Endodermal cell (in vitro differentiated cells): ENCODE results near the gene KCND3. TPM values are rescaled to one million over a fixed set of nuclear protein-coding genes. Genes with fewer than 3 reads are reported as not detected.

Experiments used
- DNase-seq: peaks from one replicate; pipeline ENCODE4 v3.0.0-alpha.2; 2017
- H3K27ac ChIP-seq: 2 replicates; pipeline ENCODE4 v1.5.1; 2013; ENCODE audit warnings: mild to moderate bottlenecking, low read depth, low read length, moderate library complexity
- H3K27me3 ChIP-seq: 2 replicates; pipeline ENCODE4 v1.6.1; 2013; ENCODE audit warnings: mild to moderate bottlenecking, low read length, moderate library complexity; ENCODE audit not compliant: insufficient read depth, control insufficient read depth, poor library complexity, severe bottlenecking
- H3K36me3 ChIP-seq: 2 replicates; pipeline ENCODE4 v1.7.0; 2013; ENCODE audit warnings: mild to moderate bottlenecking, low read length, moderate library complexity; ENCODE audit not compliant: control insufficient read depth, insufficient read depth
- H3K4me1 ChIP-seq: one replicate; pipeline ENCODE4 v1.7.0; 2013; ENCODE audit warnings: low read length; ENCODE audit not compliant: control insufficient read depth, insufficient read depth
- H3K4me3 ChIP-seq: 2 replicates; pipeline ENCODE4 v1.5.1; 2013; ENCODE audit warnings: mild to moderate bottlenecking, low read length, moderate library complexity
- H3K9ac ChIP-seq: 2 replicates; pipeline ENCODE4 v1.6.1; 2013; ENCODE audit warnings: mild to moderate bottlenecking, low read length, moderate library complexity; ENCODE audit not compliant: poor library complexity, severe bottlenecking; ENCODE audit errors: extremely low read depth
- H3K9me3 ChIP-seq: 2 replicates; pipeline ENCODE4 v1.6.1; 2013; ENCODE audit warnings: mild to moderate bottlenecking, low read length, moderate library complexity; ENCODE audit not compliant: control insufficient read depth
- H3K27ac Mint-ChIP-seq: 2 replicates; pipeline ENCODE4 v1.8.0; 2020; ENCODE audit warnings: mixed read lengths
- H3K27me3 Mint-ChIP-seq: 2 replicates; pipeline ENCODE4 v1.8.0; 2021; ENCODE audit warnings: mild to moderate bottlenecking, mixed read lengths; ENCODE audit not compliant: insufficient read depth
- H3K36me3 Mint-ChIP-seq: 2 replicates; pipeline ENCODE4 v1.8.0; 2020; ENCODE audit warnings: low read depth, mixed read lengths
- H3K4me1 Mint-ChIP-seq: 2 replicates; pipeline ENCODE4 v1.8.0; 2020; ENCODE audit warnings: mixed read lengths
- H3K4me3 Mint-ChIP-seq: 2 replicates; pipeline ENCODE4 v1.8.0; 2020; ENCODE audit warnings: mild to moderate bottlenecking, moderate library complexity, mixed read lengths
- H3K9me3 Mint-ChIP-seq: 2 replicates; pipeline ENCODE4 v1.8.0; 2020; ENCODE audit warnings: mild to moderate bottlenecking, mixed read lengths
- WGBS, 2 experiments: methylation state at CpG; one replicate each; pipeline versions ENCODE4 v1.1.5 to v1.1.7; 2013; ENCODE audit warnings: missing lambda C conversion rate in 2 of 2, mixed read lengths in 1 of 2; ENCODE audit not compliant: insufficient coverage in 1 of 2, insufficient read length in 1 of 2; 5-methylcytosine and 5-hydroxymethylcytosine counted together
- total RNA-seq, 2 donors: library from RNA; stranded (reverse); fragmentation: NEBNext Ultra II Directional in 1 of 2; extraction: Animal tissue kit (Norgen Biotek cat#: 25700) in 1 of 2; gene quantifications; 2 replicates in 1 of 2; 3 replicates in 1 of 2; pipeline ENCODE4 v1.2.1, GENCODE V29; 2021
- TF ChIP-seq, protein P1 (sequence below): fragments of 200-600 bp; sonication (generic); conservative IDR thresholded peaks from 2 replicates; pipeline ENCODE4 v1.5.0; 2021; ENCODE audit warnings: antibody characterized with exemption, mild to moderate bottlenecking

The KCND3 gene
- total RNA-seq, 2 donors from 2014 or later, result 0.13 TPM; not detected in 1

DNA sequence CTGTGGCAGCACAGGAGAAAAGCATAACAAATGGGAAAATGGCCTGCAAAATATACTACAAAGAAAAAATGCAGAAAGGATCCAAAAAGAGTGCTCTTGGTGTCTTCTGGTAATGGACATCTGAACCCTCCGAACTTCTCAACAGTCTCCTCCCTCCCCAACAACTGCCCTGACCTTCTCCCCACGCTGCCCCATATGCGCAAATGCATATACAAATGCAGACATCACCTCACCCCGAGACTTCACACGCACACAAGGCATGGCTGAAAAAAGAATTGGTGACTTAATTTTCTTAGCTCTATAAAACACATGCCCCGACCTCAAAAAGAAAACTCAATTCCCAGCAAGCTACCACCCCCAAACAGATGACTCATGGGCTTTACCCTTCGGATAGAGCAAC, 8.4 kb downstream of the KCND3 start:
- TF ChIP-seq, protein P1, sequence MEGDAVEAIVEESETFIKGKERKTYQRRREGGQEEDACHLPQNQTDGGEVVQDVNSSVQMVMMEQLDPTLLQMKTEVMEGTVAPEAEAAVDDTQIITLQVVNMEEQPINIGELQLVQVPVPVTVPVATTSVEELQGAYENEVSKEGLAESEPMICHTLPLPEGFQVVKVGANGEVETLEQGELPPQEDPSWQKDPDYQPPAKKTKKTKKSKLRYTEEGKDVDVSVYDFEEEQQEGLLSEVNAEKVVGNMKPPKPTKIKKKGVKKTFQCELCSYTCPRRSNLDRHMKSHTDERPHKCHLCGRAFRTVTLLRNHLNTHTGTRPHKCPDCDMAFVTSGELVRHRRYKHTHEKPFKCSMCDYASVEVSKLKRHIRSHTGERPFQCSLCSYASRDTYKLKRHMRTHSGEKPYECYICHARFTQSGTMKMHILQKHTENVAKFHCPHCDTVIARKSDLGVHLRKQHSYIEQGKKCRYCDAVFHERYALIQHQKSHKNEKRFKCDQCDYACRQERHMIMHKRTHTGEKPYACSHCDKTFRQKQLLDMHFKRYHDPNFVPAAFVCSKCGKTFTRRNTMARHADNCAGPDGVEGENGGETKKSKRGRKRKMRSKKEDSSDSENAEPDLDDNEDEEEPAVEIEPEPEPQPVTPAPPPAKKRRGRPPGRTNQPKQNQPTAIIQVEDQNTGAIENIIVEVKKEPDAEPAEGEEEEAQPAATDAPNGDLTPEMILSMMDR, result no peak
- H3K27ac Mint-ChIP-seq, result no peak overlapping the region
- H3K36me3 ChIP-seq, result no peaks in the 10 kb centered on the region
- H3K27me3 ChIP-seq, result peaks cover 93% of the 10 kb centered on the region
- H3K9me3 Mint-ChIP-seq, result peaks cover 3% of the 10 kb centered on the region
- H3K4me3 ChIP-seq, result no peak overlapping the region
- H3K4me3 Mint-ChIP-seq, result no peak overlapping the region
- peaks cover 2% of the 10 kb centered on the region for H3K4me1 ChIP-seq
- WGBS, 2 experiments, result 49 to 65% methylated on average over 2 to 7 of the region's 7 CpGs
- no peak for DNase-seq
- peaks cover 11% of the 10 kb centered on the region for H3K4me1 Mint-ChIP-seq
- no peak overlapping the region for H3K9ac ChIP-seq
- peaks cover 93% of the 10 kb centered on the region for H3K27me3 Mint-ChIP-seq
- H3K9me3 ChIP-seq, result no peaks in the 10 kb centered on the region
- H3K27ac ChIP-seq, result peak overlapping the region; percentile 51
- no peaks in the 10 kb centered on the region for H3K36me3 Mint-ChIP-seq

DNA sequence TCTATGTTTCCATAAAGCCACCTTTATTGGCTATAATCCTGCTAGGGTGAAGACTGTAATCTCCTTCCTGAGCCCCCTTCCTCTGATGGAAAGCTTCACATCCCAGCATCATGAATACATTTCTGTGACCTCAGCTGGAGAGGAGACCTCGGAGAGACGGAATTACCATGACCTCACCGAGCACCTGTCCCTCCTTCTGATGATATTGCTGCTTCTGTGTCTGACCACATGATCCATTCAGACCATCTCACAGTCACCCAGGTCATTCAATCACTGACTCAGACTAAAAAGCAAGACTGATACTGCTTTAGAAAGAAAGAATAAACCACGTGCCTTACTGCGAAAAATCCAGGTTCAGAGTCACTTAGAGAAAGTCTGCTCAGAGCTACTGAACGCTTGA, 8.8 kb downstream of the KCND3 start:
- peaks cover 93% of the 10 kb centered on the region for H3K27me3 ChIP-seq
- no peaks in the 10 kb centered on the region for H3K9me3 ChIP-seq
- Mint-ChIP-seq H3K4me1 (peaks cover 11% of the 10 kb centered on the region), H3K4me3 (no peak overlapping the region), H3K27me3 (peaks cover 93% of the 10 kb centered on the region), H3K9me3 (peaks cover 3% of the 10 kb centered on the region), H3K36me3 (no peaks in the 10 kb centered on the region), H3K27ac (no peak overlapping the region)
- peaks cover 2% of the 10 kb centered on the region for H3K4me1 ChIP-seq
- no peak for DNase-seq
- H3K27ac ChIP-seq, result peak overlapping the region; percentile 51
- TF ChIP-seq, protein P1, result no peak
- 86 to 96% methylated on average over 4 to 6 of the region's 6 CpGs for WGBS, 2 experiments
- no peaks in the 10 kb centered on the region for H3K36me3 ChIP-seq
- H3K9ac ChIP-seq, result no peak overlapping the region
- H3K4me3 ChIP-seq, result no peak overlapping the region

DNA sequence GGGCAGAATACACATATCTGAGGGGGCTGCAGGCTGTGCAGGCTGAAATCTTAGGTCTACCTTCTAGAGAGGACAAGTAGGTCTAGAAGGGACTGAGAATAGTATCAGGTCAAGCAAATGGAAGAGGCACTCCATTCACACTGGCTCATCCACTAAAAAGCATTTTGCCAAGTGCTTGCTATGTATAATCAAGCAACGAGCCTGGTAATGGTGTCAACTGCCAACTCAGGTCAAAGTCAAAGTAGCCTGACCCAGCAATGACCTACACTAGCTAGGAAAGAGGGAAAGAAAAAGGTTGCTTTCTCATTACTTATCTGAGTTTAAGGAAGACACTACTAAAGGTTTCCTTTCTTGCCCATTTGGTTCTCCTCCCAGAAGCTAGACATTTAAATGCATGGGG, 10.8 kb downstream of the KCND3 start:
- Histone ChIP-seq H3K9ac (no peak overlapping the region), H3K4me1 (peaks cover 2% of the 10 kb centered on the region), H3K27me3 (peaks cover 91% of the 10 kb centered on the region), H3K36me3 (no peaks in the 10 kb centered on the region), H3K4me3 (no peak overlapping the region), H3K27ac (no peak overlapping the region), H3K9me3 (no peaks in the 10 kb centered on the region)
- DNase-seq, result no peak
- H3K9me3 Mint-ChIP-seq, result peaks cover 3% of the 10 kb centered on the region
- H3K27ac Mint-ChIP-seq, result no peak overlapping the region
- 92% methylated on average over 1 of the region's 1 CpG; no CpG with 5 or more reads in 1 of the 2 experiments for WGBS, 2 experiments
- peaks cover 11% of the 10 kb centered on the region for H3K4me1 Mint-ChIP-seq
- peaks cover 93% of the 10 kb centered on the region for H3K27me3 Mint-ChIP-seq
- no peaks in the 10 kb centered on the region for H3K36me3 Mint-ChIP-seq
- H3K4me3 Mint-ChIP-seq, result no peak overlapping the region
- TF ChIP-seq, protein P1, result no peak
